ENCODE results near the gene PREB. TPM values are rescaled to one million over a fixed set of nuclear protein-coding genes. Genes with fewer than 3 reads are reported as not detected.
A peak's percentile ranks its signal among the peaks of the same experiment; 100 is the strongest.
"Not testable (repeated sequence)": the region's sequence is repeated elsewhere in the genome, so short reads cannot be mapped to it uniquely, and the experiment has no call there.

The PREB gene
- total RNA-seq, 1 donor from 2014 or later, result 19.0 TPM

DNA sequence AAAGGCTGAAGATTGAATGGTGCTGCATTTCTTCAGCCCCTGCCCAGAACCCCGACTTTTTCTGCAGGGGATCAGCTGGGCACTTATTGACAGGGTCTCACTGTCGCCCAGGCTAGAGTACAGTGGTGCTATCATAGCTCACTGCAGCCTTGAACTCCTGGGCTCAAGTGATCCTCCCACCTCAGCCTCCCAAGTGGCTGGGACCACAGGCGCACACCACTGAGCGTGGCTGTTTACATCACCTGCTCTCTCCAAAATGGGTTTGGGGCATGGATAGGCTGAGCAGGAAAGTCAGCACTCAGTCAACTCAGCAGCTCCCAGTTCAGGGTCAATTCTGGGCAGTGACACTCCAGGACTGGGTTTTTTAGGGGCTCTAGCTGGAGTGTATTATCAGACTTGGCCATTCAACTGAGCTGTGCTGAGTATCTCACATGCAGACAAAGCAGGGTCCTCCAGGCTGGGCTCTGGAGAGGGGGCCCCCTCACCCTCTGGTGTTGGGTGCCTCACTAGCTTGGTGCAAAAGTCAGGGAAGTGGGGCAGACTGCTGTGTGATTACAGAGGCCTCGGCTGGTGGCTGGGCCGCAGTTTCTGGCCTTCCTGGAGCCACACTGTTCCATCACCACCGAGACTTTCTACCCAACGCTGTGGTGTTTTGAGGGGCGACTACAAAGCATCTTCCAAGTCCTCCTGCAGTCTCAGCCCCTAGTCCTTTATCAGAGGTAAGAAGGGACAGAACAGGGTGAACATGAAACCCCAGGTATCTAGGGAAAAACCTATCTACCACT is 6.4 kb downstream of the PREB start:
- no peak for DNase-seq

DNA sequence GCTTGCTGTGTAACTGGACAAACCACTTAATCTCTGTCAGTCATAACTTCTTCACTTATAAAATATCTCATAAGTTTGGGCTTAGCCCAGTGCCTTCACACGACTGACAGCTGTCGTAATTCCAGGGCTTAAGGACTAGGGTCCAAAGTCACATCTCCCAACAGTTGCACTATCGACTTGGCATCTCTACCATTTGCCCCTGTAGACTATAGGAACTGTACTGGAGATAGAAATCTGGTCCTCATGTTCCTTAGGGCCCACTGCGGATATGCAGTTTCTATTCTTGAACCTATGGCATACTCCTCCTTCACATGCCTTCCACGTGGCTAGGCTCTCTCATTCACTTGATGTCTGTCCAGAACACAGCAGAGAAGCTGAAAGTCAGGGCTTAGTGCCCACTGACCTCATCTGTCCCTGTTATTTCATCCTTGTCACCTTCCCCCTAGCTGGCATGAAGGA is 8.2 kb downstream of the PREB start:
- no peak for DNase-seq

DNA sequence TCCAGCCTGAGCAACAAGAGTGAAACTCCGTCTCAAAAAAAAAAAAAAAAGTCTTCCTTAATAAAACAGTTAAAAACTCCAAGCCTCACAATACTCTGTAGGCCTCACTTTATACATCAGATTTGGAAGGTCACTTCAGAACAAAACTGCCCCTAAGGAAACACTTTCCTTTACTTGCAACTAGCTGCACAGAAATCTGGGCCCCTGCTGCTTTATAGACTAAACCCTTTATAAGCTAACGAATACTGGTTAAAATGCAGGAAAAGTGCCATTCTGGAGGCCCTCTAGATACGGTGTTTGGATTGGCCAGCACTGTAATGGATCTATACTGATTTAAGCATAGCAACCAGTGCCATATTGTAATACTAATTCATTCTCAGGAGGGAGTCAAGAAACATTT is 9.3 kb downstream of the PREB start:
- no peak for DNase-seq

DNA sequence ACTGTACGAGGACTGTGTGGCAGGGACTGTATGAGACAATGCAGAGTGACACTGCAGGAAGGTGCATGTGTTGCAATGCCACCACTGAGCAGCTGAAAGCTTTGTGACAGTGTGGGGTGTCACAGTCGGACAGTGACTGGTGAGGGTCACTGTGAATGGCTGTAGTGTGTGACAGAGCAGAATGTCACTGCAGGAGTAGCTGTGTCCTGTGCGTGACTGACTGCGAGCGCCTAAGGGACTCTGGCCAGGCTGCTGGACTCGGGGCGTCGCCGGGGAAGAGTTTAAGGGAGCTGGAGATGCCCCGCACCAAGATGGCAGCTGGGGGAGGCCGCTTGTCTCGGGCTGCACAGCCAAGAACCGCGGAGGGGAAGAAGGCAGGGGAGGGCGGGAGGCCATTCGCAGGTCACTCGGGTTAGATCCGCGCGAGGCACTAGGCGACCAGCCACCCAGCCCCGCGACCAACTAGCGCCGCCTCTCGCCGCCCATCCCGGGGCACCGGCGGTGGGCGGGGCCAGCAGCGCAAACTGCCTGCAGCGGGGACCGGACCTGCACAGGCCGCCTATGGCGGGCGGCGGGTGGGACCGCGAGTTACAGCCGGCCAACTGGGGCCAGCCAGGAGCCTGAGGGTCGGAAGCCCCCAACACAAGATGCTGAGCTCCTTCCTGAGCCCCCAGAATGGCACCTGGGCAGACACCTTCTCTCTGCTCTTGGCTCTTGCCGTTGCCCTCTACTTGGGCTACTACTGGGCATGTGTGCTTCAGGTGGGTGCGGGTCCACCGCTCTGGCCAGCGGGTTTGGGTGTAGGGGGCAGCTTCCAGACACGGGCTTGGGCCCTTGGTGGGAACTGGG is 10.9 kb downstream of the PREB start, which contains the start of gene ABHD1:
TSS of gene ABHD1 (plus strand) at position 514 of the 849 bp plus-strand sequence. CDS start at position 648, 134 bp downstream.
- peak; percentile 67 for DNase-seq

DNA sequence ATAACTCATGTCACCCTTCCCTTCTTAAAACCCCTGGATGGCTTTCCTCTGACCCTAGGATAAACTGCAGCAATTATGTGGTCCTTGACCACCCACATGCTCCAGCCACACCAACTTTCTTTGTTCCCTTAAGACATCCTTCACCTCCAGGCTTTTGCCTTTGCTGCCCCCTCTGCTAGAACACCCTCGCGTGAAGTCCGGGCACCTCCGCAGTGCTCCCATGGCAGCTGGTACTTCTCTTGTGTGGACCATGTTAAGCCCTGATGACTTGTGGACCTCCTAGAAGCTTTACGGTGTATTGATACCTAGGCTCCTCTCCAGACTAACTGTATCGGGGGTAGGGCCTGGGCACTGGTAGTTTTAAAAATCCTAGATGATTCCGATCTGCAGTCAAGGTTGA is 11.6 kb downstream of the PREB start:
- DNase-seq, result no peak

DNA sequence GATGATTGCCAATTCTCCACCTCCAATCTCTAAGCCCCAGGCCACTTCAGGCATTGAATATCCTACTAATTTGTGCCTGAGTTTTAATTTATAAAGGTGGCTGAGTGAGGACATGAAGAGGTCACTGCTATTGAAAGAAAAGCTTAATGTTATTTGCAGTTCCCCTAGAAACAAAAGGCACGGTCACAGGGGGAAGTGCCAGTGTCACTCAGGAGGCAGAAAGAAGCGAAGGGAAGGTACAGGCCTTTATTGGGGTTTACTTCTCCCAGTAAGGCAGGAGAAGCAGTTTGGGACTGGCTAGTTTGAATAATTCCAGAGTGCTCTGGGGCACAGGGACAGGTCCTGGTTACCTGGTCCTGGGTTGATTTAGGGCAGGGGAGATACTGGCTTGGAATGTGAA is 12.5 kb downstream of the PREB start:
- DNase-seq, result no peak

DNA sequence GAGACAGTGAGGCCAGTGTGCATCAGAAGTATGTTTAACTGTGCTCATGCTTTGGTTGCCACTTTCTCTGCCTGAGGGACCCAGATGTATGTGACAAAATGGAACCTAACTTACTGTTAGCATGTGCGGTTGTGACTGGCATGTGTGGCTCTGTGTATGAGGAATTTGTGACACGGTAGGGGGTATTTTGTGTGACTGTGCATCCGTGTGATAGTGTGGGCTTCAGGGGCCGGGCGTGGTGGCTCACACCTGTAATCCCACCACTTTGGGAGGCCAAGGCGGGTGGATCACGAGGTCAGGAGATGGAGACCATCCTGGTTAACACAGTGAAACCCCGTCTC is 15.1 kb downstream of the PREB start:
- not testable (repeated sequence) for DNase-seq

DNA sequence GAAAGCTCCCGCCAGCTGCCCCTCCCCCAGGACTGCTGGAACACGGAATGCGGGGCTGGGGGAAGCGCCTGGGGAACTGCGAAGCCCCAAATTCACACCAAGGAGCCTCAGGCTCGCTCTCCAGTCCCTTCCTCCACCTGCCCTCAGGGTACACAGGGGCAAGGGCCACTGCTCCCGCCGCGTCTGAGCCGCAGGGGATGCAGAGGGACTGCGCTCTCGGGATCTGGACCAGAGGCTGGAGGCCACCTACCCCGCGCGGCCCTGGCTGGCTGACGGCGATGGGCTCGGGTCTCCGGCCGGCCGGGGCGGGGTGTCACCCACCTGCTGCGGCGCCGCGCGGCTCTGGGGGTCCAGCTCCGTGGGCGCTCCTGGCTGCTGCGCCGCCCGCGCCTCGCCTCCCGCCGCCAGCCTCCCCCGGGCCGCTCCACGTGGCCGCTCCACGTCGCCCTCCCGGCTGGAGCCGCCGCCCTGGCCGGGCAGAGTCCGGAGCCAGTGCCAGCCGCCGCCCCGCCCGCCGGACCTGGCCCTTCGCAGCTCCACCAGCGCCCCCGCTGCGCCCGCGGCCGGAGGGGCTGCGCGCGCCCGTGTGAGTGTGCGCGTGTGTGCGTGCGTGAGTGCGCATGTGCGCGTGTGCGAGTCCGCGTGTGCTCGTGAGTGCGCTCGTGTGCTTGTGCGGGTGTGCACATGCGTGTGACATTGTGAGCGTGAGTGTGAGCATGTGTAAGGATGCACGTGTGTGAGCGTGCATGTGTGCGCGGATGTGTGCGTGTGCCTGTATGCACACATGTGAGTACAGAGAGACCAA is 15.7 kb downstream of the PREB start, which contains the start of gene CGREF1:
TSS of gene CGREF1 (minus strand) at position 604 of the 805 bp plus-strand sequence. CDS start 14,762 bp downstream, outside the sequence.
- DNase-seq, result no peak

DNA sequence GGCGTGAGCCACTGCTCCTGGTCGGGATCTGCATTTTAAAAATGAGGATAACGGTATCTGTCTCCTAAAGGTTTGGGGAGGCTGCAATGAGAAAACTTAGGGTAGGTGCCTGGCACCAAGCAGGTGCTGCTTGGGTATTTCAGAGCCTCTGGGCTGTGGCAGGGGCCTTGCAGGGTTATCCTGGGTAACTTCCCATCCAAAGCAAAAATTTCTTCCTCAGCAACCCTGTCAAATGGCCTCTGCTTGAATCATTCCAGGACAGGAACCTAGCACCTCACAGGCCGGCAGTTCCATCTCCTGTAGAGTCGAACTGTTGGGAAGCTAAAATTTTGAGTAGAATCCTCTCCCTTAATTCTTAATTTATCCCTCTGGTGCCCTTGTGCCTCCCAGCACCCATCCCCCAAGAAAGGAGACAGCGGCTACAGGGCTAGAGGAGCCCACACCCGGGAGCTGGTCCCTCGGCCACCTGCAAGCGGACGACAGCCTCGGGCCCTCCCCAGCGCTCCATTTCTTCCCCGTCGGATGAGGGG is 16.4 kb downstream of the PREB start:
- no peak for DNase-seq

DNA sequence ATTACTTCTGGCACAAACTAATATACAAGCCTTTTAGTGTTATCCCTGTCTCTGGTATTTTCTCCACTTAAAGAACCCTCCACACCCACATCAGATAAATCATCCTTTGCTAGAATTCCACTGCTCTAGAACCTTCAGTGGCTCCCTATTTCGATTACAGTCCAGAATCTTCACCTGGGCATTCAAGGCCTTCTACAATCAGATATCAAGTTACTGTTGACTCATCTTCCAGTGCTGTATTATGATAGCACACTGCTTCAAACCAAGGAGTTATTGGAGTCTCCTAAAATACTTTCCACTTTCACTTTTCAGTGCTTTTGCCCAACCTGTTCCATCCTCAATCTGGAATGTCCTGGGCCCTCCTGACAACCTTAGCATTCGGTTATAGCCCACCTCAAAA is 18.9 kb downstream of the PREB start:
- DNase-seq, result no peak

DNA sequence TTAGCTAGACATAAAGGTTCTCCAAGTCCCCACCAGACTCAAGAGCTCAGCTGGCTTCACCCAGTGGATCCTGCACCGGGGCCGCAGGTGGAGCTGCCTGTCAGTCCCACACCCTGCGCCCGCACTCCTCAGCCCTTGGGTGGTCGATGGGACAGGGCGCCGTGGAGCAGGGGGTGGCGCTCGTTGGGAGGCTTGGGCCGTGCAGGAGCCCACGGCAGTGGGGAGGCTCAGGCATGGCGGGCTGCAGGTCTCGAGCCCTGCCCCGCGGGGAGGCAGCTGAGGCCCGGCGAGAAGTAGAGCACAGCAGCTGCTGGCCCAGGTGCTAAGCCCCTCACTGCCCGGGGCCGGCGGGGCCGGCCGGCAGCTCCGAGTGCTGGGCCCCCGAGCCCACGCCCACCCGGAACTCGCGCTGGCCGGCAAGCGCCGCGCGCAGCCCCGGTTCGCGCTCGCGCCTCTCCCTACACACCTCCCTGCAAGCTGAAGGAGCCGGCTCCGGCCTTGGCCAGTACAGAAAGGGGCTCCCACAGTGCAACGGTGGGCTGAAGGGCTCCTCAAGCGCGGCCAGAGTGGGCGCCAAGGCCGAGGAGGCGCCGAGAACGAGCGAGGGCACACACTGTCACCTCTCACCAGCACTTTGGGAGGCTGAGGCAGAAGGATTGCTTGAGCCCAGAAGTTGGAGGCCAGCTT is 22.9 kb downstream of the PREB start:
- DNase-seq, result not testable (repeated sequence)

DNA sequence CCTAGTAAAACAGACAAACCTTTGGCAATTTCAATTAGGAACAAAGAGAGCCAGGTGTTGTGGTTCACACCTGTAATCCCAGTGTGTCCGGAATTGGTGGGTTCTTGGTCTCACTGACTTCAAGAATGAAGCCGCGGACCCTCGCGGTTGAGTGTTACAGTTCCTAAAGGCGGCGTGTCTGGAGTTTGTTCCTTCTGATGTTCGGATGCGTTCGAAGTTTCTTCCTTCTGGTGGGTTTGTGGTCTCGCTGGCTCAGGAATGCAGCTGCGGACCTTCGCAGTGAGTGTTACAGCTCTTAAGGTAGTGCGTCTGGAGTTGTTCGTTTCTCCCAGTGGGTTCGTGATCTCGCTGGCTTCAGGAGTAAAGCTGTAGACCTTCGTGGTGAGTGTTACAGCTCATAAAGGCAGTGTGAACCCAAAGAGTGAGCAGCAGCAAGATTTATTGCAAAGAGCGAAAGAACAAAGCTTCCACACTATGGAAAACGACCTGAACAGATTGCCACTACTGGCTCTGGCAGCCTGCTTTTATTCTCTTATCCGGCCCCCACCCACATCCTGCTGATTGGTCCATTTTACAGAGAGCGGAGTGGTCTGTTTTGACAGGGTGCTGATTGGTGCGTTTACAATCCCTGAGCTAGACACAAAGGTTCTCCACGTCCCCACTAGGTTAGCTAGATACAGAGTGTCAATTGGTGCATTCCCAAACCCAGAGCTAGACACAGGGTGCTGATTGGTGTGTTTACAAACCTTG is 23.7 kb downstream of the PREB start:
- DNase-seq, result not testable (repeated sequence)

DNA sequence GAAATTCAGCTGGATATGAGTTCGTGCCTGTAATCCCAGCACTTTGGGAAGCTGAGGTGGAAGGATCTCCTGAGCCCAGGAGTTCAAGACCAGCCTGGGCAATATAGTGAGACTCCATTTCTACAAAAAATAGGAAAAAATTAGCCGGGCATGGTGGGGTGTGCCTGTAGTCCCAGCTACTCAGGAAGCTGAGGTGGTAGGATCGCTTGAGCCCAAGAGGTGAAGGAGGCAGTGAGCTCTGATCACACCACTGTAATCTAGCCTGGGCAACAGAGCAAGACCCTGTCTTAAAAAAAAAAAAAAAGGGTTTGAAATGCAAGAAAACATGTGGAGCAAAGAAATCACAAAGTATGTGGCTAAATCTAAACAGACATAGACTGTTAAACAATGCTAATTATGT is 25.4 kb downstream of the PREB start:
- no peak for DNase-seq

DNA sequence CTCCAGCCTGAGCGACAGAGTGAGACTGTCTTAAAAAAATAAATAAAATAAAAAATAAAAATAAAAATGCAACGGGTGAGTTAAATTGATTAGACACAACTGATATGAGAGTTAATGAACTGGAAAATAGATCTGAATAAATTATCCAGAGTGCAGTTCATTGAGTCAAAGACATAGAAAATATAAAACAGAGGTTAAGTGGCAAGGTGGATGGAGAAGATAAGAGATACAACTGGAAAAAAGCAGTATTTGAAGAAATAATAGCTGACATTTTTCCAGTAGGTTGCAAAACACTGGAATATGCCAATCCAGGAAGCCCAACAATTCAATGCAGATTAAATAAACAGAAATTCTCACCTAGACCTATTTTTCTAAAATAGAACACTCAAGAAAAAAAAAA is 26.2 kb downstream of the PREB start:
- no peak for DNase-seq

DNA sequence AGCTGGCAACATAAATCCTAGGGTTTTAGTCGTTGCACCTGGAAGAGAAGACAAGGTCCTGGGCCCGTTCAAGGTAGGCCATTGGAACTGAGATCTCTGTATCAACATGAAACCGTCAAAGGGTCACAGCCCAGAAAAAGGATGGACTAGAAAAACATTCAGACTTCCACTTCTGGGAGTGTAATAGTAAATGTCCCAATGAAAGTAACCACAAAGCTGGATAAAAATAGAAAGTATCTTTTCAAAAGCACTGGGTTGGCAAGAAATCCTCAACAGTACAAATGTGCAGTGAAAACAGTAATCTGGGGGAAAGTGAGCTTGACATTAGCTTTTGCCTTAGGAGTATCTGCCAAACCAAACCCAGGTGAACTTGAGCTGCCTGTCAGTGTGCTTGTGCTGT is 28.5 kb downstream of the PREB start:
- no peak for DNase-seq

DNA sequence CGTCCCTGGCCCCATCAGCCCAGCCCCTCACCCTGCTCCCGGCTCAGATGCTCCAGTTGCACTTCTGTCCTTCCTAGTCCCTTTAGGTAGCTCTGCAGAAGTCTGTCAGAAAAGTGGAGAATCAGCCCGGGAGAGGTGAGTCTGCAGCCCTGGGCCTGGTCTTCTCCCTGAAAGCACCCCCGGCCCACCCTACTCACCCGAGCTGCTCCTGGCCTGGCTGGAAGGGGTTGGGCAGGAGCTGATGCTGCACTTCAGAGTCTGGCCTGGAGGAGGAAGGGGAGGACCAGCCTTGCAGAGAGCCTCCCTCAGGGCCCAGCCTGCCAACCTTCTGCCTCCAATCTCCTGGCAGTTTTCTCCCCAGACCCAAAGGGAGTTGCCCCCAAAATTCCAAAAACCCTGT is 32.1 kb downstream of the PREB start:
- no peak for DNase-seq

DNA sequence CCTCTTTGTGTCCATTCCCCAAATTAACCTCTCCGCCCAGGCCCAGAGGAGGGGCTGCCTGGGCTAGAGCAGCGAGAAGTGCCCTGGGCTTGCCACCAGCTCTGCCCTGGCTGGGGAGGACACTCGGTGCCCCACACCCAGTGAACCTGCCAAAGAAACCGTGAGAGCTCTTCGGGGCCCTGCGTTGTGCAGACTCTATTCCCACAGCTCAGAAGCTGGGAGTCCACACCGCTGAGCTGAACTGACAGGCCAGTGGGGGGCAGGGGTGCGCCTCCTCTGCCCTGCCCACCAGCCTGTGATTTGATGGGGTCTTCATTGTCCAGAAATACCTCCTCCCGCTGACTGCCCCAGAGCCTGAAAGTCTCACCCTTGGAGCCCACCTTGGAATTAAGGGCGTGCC is 34.4 kb downstream of the PREB start:
- DNase-seq, result no peak

DNA sequence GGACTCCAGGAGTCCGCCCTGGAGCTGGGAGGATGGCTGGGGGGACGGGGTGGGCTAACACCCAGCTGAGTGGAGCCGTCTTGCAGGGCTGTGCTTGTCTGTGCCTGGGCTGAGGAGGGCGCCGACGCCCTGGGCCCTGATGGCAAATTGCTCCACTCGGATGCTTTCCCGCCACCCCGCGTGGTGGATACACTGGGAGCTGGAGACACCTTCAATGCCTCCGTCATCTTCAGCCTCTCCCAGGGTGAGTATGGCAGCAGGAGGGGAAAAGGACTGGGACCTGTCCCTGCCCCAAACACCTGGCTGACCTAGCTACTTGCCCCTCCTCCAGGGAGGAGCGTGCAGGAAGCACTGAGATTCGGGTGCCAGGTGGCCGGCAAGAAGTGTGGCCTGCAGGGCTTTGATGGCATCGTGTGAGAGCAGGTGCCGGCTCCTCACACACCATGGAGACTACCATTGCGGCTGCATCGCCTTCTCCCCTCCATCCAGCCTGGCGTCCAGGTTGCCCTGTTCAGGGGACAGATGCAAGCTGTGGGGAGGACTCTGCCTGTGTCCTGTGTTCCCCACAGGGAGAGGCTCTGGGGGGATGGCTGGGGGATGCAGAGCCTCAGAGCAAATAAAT is 35.0 kb downstream of the PREB start:
- no peak for DNase-seq

DNA sequence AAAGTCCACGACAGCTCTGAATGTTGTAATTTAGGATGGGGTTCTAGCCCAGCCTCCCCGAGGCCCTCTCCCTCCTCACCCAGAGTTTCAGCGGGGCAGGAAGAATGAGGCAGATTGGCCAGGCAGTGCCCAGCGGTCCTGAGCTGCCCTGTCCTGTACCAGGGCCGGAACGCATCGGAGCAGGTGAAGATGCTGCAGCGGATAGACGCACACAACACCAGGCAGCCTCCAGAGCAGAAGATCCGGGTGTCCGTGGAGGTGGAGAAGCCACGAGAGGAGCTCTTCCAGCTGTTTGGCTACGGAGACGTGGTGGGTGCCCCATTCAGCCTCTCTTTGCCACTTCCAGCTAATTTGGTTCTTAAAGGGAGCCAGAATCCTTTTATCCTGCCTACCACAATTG is 37.1 kb downstream of the PREB start:
- no peak for DNase-seq

DNA sequence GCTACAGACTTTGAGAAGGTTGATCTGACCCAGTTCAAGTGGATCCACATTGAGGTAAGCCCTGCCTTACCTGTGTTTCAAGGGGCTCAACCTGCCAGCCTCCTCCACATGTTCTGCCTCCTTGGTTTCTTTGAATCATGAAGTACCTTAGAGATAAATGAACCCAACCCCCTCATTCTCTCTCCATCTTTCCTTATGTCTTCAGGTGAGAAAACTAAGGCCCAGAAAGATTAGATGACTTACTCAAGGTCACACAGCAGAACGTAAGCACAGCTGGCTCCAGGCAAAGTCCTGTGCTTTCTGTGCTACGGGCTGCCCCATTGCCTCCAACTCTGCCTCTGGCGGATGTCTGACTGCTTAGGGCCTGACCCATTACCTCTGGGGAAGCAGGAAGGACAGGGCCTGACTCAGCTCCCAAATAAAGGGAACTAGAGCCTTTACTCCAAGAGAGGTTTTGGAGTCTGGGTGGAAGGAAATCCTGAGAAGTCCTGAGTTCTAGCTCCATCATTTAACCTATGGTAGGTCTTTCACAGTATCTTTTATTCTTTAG is 37.6 kb downstream of the PREB start:
- no peak for DNase-seq

Data from occipital lobe (tissue), 2 donors.